H9 (cell line): Measurements from ENCODE around the gene VNN1. TPM values are rescaled to one million over a fixed set of nuclear protein-coding genes. Genes with fewer than 3 reads are reported as not detected.

ENCODE experiments used
- DNase-seq: peaks from one replicate; pipeline ENCODE4 v3.0.0-alpha.2; 2017
- H2AFZ ChIP-seq: one replicate; pipeline ENCODE4 v1.6.1; 2013; ENCODE audit warnings: mild to moderate bottlenecking, low read length, control low read depth, moderate library complexity
- H2AK5ac ChIP-seq: 2 replicates; pipeline ENCODE4 v1.6.1; 2013; ENCODE audit warnings: low read length, control low read depth, mixed read lengths; ENCODE audit not compliant: insufficient read length
- H2BK120ac ChIP-seq: one replicate; pipeline ENCODE4 v1.6.1; 2013; ENCODE audit warnings: low read depth, mild to moderate bottlenecking, low read length, control low read depth, inconsistent platforms; ENCODE audit not compliant: poor library complexity, severe bottlenecking
- H2BK12ac ChIP-seq: 2 replicates; pipeline ENCODE4 v1.6.1; 2013; ENCODE audit warnings: low read length, control low read depth, mixed read lengths, low read depth; ENCODE audit not compliant: insufficient read length
- H2BK15ac ChIP-seq: 2 replicates; pipeline ENCODE4 v1.6.1; 2013; ENCODE audit warnings: low read depth, low read length, control low read depth
- H2BK20ac ChIP-seq: one replicate; pipeline ENCODE4 v1.6.1; 2013; ENCODE audit warnings: low read depth, mild to moderate bottlenecking, low read length, control low read depth, inconsistent platforms; ENCODE audit not compliant: poor library complexity, severe bottlenecking
- H2BK5ac ChIP-seq: 2 replicates; pipeline ENCODE4 v1.6.1; 2013; ENCODE audit warnings: low read length, control low read depth, mixed read lengths; ENCODE audit not compliant: insufficient read length
- H3K14ac ChIP-seq: 2 replicates; pipeline ENCODE4 v1.6.1; 2013; ENCODE audit warnings: low read length, control low read depth; ENCODE audit not compliant: insufficient read depth
- H3K18ac ChIP-seq: 2 replicates; pipeline ENCODE4 v1.6.1; 2013; ENCODE audit warnings: low read depth, mild to moderate bottlenecking, mixed read lengths, low read length, control low read depth; ENCODE audit not compliant: insufficient read length
- H3K23ac ChIP-seq: 2 replicates; pipeline ENCODE4 v1.6.1; 2013; ENCODE audit warnings: low read length, control low read depth, mixed read lengths, low read depth; ENCODE audit not compliant: insufficient read length
- H3K23me2 ChIP-seq: 2 replicates; pipeline ENCODE4 v1.6.1; 2013; ENCODE audit warnings: low read depth, mild to moderate bottlenecking, mixed read lengths, low read length, control low read depth; ENCODE audit not compliant: insufficient read length, poor library complexity, severe bottlenecking
- H3K27ac ChIP-seq: 2 replicates; pipeline ENCODE4 v1.5.1; 2013; ENCODE audit warnings: low read length, control low read depth, mixed read lengths, low read depth; ENCODE audit not compliant: insufficient read length
- H3K27me3 ChIP-seq: 2 replicates; pipeline ENCODE4 v1.6.1; 2013; ENCODE audit warnings: low read length, control low read depth, inconsistent platforms; ENCODE audit not compliant: insufficient read depth
- H3K4ac ChIP-seq: 2 replicates; pipeline ENCODE4 v1.6.1; 2013; ENCODE audit warnings: low read depth, mild to moderate bottlenecking, control low read depth, inconsistent platforms, low read length, moderate library complexity
- H3K4me1 ChIP-seq: 2 replicates; pipeline ENCODE4 v1.6.1; 2013; ENCODE audit warnings: low read length, control low read depth, inconsistent platforms; ENCODE audit not compliant: insufficient read depth
- H3K4me2 ChIP-seq: 2 replicates; pipeline ENCODE4 v1.6.1; 2013; ENCODE audit warnings: low read length, control low read depth, mixed read lengths; ENCODE audit not compliant: insufficient read length, insufficient read depth
- H3K56ac ChIP-seq: 2 replicates; pipeline ENCODE4 v1.6.1; 2013; ENCODE audit warnings: low read depth, mild to moderate bottlenecking, mixed read lengths, low read length, control low read depth; ENCODE audit not compliant: insufficient read length
- H3K79me1 ChIP-seq: 2 replicates; pipeline ENCODE4 v1.6.1; 2013; ENCODE audit warnings: low read depth, mild to moderate bottlenecking, moderate library complexity, low read length, control low read depth, inconsistent platforms; ENCODE audit not compliant: insufficient read depth, poor library complexity, severe bottlenecking
- H3K79me2 ChIP-seq: 2 replicates; pipeline ENCODE4 v1.6.1; 2013; ENCODE audit warnings: low read length, control low read depth, inconsistent platforms; ENCODE audit not compliant: insufficient read depth
- H3K9ac ChIP-seq: 2 replicates; pipeline ENCODE4 v1.6.1; 2013; ENCODE audit warnings: low read length, control low read depth, mixed read lengths; ENCODE audit not compliant: insufficient read length; ENCODE audit errors: extremely low read depth
- H3K9me3 ChIP-seq: one replicate; pipeline ENCODE4 v1.6.1; 2013; ENCODE audit warnings: low read depth, low read length, inconsistent platforms; ENCODE audit not compliant: control insufficient read depth
- H3T11ph ChIP-seq: one replicate; pipeline ENCODE4 v1.6.1; 2013; ENCODE audit warnings: mild to moderate bottlenecking, low read length, control low read depth, inconsistent platforms
- H4K20me1 ChIP-seq: one replicate; pipeline ENCODE4 v1.6.1; 2013; ENCODE audit not compliant: control insufficient read depth, insufficient read length, insufficient read depth
- H4K5ac ChIP-seq: 2 replicates; pipeline ENCODE4 v1.6.1; 2013; ENCODE audit warnings: low read depth, mild to moderate bottlenecking, mixed read lengths, low read length, control low read depth; ENCODE audit not compliant: insufficient read length
- H4K8ac ChIP-seq: replicated peaks from 2 replicates; pipeline ENCODE4 v1.6.1; 2013; ENCODE audit warnings: low read length, control low read depth, mixed read lengths, low read depth; ENCODE audit not compliant: insufficient read length
- H4K91ac ChIP-seq: 2 replicates; pipeline ENCODE4 v1.6.1; 2013; ENCODE audit warnings: low read depth, mild to moderate bottlenecking, moderate library complexity, mixed read lengths, low read length, control low read depth; ENCODE audit not compliant: insufficient read length
- H3K27ac Mint-ChIP-seq, 3 experiments: 2 replicates in 2 of 3; 3 replicates in 1 of 3; pipeline ENCODE4 v1.8.0; 2020 to 2021; ENCODE audit warnings: mixed read lengths in 3 of 3, mild to moderate bottlenecking in 1 of 3, moderate library complexity in 1 of 3
- H3K27me3 Mint-ChIP-seq: 2 replicates; pipeline ENCODE4 v1.8.0; 2021; ENCODE audit warnings: low read depth, mild to moderate bottlenecking, moderate library complexity, mixed read lengths
- H3K36me3 Mint-ChIP-seq, 3 experiments: 2 replicates in 2 of 3; 3 replicates in 1 of 3; pipeline ENCODE4 v1.8.0; 2020 to 2021; ENCODE audit warnings: low read depth in 3 of 3, mixed read lengths in 3 of 3; ENCODE audit not compliant: insufficient read depth in 1 of 3
- H3K4me1 Mint-ChIP-seq, 2 experiments: 2 replicates each; pipeline ENCODE4 v1.8.0; 2020; ENCODE audit warnings: mixed read lengths in 2 of 2
- H3K4me3 Mint-ChIP-seq, 2 experiments: 2 replicates in 1 of 2; 3 replicates in 1 of 2; pipeline ENCODE4 v1.8.0; 2020 to 2021; ENCODE audit warnings: mild to moderate bottlenecking in 2 of 2, mixed read lengths in 2 of 2, moderate library complexity in 1 of 2
- H3K9me3 Mint-ChIP-seq, 2 experiments: 2 replicates in 1 of 2; 3 replicates in 1 of 2; pipeline ENCODE4 v1.8.0; 2020; ENCODE audit warnings: mild to moderate bottlenecking in 2 of 2, mixed read lengths in 2 of 2, moderate library complexity in 1 of 2
- CTCF ChIP-seq: fragments of 200-600 bp; sonication (generic); conservative IDR thresholded peaks from 3 replicates; pipeline ENCODE4 v1.8.0; 2021; ENCODE audit warnings: antibody characterized with exemption, mild to moderate bottlenecking
- WGBS: extraction: QIAGEN DNeasy Blood & Tissue Kit; methylation state at CpG from one replicate; pipeline ENCODE4 v1.1.7; 2013; ENCODE audit warnings: missing lambda C conversion rate, low lambda C conversion rate, mixed read lengths; ENCODE audit not compliant: insufficient read length; ENCODE audit errors: extremely low coverage; 5-methylcytosine and 5-hydroxymethylcytosine counted together
- total RNA-seq: library from RNA; stranded (reverse); gene quantifications from 2 replicates; pipeline ENCODE4 v1.2.1, GENCODE V29; 2021

VNN1 gene
- total RNA-seq, 1 experiment from 2014 or later = not detected

DNA sequence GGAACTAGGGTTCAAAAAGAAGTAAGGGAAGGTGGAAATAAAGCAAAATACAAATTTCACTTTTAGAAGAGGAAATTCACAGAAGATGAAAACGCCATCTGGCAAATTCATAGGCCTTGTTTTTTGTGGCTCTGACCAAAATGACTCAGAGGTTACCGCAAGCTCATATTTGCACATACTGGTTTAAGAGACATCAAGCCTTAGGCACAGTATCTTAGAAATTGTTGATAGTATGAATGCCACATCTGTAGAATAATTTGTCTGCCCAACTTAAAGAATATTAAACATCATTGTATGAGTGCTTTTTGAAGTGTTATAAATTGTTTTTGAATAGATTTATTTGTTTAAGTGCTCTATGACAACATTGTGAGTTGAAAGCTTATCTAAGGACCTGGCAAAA is 65.5 kb downstream of the VNN1 start:
- Histone ChIP-seq H4K5ac (no peak overlapping the region), H3K18ac (no peak overlapping the region), H3K27me3 (no peaks in the 10 kb centered on the region), H3K14ac (no peak overlapping the region), H3K27ac (no peak overlapping the region), H3K79me1 (no peaks in the 10 kb centered on the region), H4K20me1 (no peaks in the 10 kb centered on the region), H2BK5ac (no peak overlapping the region), H3K4me2 (no peak overlapping the region), H2BK12ac (no peak overlapping the region), H3K9me3 (no peaks in the 10 kb centered on the region), H2BK20ac (no peak overlapping the region), H3K56ac (no peak overlapping the region), H4K91ac (no peak overlapping the region), H3K23ac (no peak overlapping the region), H3K4me1 (no peaks in the 10 kb centered on the region), H3K9ac (no peak overlapping the region), H3K4ac (no peak overlapping the region), H2AK5ac (no peak overlapping the region), H2BK15ac (no peak overlapping the region), H4K8ac (no peak overlapping the region), H3K79me2 (no peaks in the 10 kb centered on the region), H3K23me2 (no peaks in the 10 kb centered on the region), H2AFZ (no peak overlapping the region), H3T11ph (no peak overlapping the region), H2BK120ac (no peak overlapping the region)
- H3K27me3 Mint-ChIP-seq = no peaks in the 10 kb centered on the region
- no peaks in the 10 kb centered on the region for H3K9me3 Mint-ChIP-seq
- H3K4me3 Mint-ChIP-seq = no peak overlapping the region
- no peak for DNase-seq
- H3K4me1 Mint-ChIP-seq = no peaks in the 10 kb centered on the region
- H3K36me3 Mint-ChIP-seq = no peaks in the 10 kb centered on the region
- no CpG with 5 or more reads among the region's 2 CpGs for WGBS
- no peak for TF ChIP-seq CTCF
- H3K27ac Mint-ChIP-seq = no peak overlapping the region
